HL-60 (cell line): ENCODE results near the gene MCCC1.

Experiments used
- DNase-seq, 2 experiments: peaks; one replicate each; pipeline ENCODE4 v3.0.0-alpha.2; 2010 to 2020; ENCODE audit warnings: low read depth in 1 of 2, low spot score in 1 of 2
- H3K27ac ChIP-seq: fragments of 250-450 bp; sonication (Bioruptor Pico); replicated peaks from 2 replicates; pipeline ENCODE4 v1.5.1; 2020; ENCODE audit warnings: mild to moderate bottlenecking, moderate library complexity
- H3K27me3 ChIP-seq: fragments of 250-450 bp; sonication (Bioruptor Pico); 2 replicates; pipeline ENCODE4 v1.5.1; 2021; ENCODE audit warnings: mild to moderate bottlenecking, moderate library complexity; ENCODE audit not compliant: insufficient read depth, poor library complexity, severe bottlenecking
- H3K4me3 ChIP-seq: replicated peaks from 2 replicates; pipeline ENCODE4 v1.5.1; 2011; ENCODE audit warnings: mild to moderate bottlenecking, control low read depth, low read length; ENCODE audit not compliant: insufficient read depth
- GABPA ChIP-seq: IDR thresholded peaks from 2 replicates; pipeline ENCODE4 v1.6.1; 2012; ENCODE audit warnings: low read depth
- POLR2AphosphoS5 ChIP-seq: IDR thresholded peaks from 2 replicates; pipeline ENCODE4 v1.6.1; 2012; ENCODE audit warnings: low read depth
- SPI1 ChIP-seq: IDR thresholded peaks from 2 replicates; pipeline ENCODE4 v1.6.1; 2012; ENCODE audit warnings: low read depth, mild to moderate bottlenecking, borderline replicate concordance
- TF ChIP-seq, protein P1 (sequence below): IDR thresholded peaks from 2 replicates; pipeline ENCODE4 v1.6.1; 2012; ENCODE audit warnings: low read depth; ENCODE audit not compliant: insufficient replicate concordance
- TF ChIP-seq, protein P2 (sequence below): IDR thresholded peaks from one replicate; pipeline ENCODE4 v1.5.1; 2011; ENCODE audit warnings: low read length, control low read depth, inconsistent platforms; ENCODE audit not compliant: insufficient read depth

The MCCC1 gene

DNA sequence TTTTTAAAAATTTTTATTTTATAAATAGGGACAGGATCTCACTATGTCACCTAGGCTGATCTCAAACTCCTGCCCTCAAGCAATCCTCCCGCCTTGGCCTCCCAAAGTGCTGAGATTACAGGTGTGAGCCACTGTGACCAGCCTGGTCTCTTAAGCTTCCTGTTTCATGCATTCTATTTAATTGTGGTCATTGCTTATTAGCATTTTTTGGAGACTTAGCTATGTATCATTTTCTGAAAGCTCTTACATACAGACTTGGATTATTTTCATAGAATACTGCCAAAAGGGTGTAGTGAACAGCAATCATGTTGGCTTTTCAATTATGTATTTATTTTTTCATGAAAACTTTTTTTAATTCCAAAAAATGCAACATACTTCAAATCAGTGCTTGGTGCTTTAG lies 67.5 kb downstream of the MCCC1 start:
- H3K4me3 ChIP-seq = no peak overlapping the region
- TF ChIP-seq, protein P1, sequence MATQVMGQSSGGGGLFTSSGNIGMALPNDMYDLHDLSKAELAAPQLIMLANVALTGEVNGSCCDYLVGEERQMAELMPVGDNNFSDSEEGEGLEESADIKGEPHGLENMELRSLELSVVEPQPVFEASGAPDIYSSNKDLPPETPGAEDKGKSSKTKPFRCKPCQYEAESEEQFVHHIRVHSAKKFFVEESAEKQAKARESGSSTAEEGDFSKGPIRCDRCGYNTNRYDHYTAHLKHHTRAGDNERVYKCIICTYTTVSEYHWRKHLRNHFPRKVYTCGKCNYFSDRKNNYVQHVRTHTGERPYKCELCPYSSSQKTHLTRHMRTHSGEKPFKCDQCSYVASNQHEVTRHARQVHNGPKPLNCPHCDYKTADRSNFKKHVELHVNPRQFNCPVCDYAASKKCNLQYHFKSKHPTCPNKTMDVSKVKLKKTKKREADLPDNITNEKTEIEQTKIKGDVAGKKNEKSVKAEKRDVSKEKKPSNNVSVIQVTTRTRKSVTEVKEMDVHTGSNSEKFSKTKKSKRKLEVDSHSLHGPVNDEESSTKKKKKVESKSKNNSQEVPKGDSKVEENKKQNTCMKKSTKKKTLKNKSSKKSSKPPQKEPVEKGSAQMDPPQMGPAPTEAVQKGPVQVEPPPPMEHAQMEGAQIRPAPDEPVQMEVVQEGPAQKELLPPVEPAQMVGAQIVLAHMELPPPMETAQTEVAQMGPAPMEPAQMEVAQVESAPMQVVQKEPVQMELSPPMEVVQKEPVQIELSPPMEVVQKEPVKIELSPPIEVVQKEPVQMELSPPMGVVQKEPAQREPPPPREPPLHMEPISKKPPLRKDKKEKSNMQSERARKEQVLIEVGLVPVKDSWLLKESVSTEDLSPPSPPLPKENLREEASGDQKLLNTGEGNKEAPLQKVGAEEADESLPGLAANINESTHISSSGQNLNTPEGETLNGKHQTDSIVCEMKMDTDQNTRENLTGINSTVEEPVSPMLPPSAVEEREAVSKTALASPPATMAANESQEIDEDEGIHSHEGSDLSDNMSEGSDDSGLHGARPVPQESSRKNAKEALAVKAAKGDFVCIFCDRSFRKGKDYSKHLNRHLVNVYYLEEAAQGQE = no peak
- TF ChIP-seq, protein P2, sequence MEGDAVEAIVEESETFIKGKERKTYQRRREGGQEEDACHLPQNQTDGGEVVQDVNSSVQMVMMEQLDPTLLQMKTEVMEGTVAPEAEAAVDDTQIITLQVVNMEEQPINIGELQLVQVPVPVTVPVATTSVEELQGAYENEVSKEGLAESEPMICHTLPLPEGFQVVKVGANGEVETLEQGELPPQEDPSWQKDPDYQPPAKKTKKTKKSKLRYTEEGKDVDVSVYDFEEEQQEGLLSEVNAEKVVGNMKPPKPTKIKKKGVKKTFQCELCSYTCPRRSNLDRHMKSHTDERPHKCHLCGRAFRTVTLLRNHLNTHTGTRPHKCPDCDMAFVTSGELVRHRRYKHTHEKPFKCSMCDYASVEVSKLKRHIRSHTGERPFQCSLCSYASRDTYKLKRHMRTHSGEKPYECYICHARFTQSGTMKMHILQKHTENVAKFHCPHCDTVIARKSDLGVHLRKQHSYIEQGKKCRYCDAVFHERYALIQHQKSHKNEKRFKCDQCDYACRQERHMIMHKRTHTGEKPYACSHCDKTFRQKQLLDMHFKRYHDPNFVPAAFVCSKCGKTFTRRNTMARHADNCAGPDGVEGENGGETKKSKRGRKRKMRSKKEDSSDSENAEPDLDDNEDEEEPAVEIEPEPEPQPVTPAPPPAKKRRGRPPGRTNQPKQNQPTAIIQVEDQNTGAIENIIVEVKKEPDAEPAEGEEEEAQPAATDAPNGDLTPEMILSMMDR = no peak
- no peak for TF ChIP-seq POLR2AphosphoS5
- TF ChIP-seq SPI1 = no peak
- no peak for TF ChIP-seq GABPA
- no peaks in the 10 kb centered on the region for H3K27me3 ChIP-seq
- no peak overlapping the region for H3K27ac ChIP-seq
- DNase-seq = no peak

DNA sequence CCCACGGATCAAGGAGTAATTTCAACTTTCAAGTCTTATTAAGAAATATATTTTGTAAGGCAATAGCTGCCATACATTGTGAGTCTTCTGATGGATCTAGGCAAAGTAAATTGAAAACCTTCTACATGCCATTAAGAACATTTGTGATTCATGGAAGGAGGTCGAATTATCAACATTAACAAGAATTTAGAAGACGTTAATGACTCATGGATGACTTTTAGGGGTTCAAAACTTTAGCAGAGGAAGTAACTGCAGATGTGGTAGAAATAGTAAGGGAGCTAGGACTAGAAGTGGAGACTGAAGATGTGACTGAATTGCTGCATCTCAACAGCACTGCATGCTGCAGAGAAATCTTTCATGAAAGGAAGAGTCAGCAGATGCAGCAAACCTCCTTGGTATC lies 70.9 kb downstream of the MCCC1 start:
- Histone ChIP-seq H3K27me3 (no peaks in the 10 kb centered on the region), H3K4me3 (no peak overlapping the region), H3K27ac (no peak overlapping the region)
- TF ChIP-seq SPI1 (no peak), POLR2AphosphoS5 (no peak), GABPA (no peak)
- TF ChIP-seq, protein P1 = no peak
- TF ChIP-seq, protein P2 = no peak
- DNase-seq = no peak

DNA sequence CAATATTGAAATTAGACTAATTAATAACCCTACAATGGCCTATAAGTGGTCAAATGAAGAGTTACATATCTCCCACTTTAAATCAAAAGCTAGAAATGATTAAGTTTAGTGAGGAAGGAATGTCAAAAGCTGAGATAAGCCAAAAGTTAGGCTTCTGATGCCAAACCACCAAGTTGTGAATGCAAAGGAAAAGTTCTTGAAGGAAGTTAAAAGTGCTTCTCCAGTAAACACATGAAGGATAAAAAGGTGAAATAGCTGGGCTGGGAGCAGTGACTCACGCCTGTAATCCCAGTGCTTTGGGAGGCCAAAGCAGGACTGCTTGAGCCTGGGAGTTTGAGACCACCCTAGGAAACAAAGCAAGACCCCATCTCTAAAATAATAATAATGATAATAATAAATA lies 72.0 kb downstream of the MCCC1 start:
- Histone ChIP-seq H3K4me3 (no peak overlapping the region), H3K27me3 (no peaks in the 10 kb centered on the region), H3K27ac (no peak overlapping the region)
- DNase-seq = no peak
- TF ChIP-seq POLR2AphosphoS5 (no peak), SPI1 (no peak)

DNA sequence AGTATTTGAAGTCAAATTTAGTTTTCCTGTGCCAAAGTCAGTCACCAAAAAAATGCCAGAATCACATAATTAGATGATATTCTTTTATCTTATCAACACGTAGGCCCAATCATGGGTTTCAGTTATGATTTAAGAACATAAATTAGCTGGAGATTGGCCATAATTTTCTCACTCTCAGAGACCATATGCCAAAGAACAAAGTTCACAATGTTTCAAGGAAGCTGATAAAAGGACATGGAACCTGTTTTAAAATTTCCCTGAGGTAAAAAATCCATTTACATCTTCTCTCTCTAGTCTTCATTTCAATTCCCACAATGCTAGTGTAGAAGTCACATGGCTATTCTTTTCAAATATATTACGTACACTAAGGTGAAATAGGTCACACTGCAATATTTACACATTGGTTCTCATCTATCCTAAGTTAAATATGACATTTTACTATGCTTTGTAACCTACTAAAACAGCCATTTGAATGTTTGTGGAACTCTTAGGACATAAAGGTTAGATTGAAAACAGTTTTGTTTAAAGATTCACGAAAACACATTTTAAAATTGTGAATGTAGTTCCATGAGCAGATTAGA lies 76.3 kb downstream of the MCCC1 start:
- TF ChIP-seq, protein P1 = no peak
- no peak for TF ChIP-seq POLR2AphosphoS5
- TF ChIP-seq SPI1 = no peak
- no peak for TF ChIP-seq GABPA
- TF ChIP-seq, protein P2 = no peak

More for the DNA sequence above, 76.3 kb downstream of the MCCC1 start:
- Histone ChIP-seq H3K27me3 (no peaks in the 10 kb centered on the region), H3K4me3 (no peak overlapping the region), H3K27ac (no peak overlapping the region)
- DNase-seq = no peak
